Fibroblast of skin of abdomen (primary cell): Measurements from ENCODE around the gene SLC37A1.

Experiments used
- DNase-seq: peaks from one replicate; pipeline ENCODE4 v3.0.0-alpha.2; 2013

Gene SLC37A1

DNA sequence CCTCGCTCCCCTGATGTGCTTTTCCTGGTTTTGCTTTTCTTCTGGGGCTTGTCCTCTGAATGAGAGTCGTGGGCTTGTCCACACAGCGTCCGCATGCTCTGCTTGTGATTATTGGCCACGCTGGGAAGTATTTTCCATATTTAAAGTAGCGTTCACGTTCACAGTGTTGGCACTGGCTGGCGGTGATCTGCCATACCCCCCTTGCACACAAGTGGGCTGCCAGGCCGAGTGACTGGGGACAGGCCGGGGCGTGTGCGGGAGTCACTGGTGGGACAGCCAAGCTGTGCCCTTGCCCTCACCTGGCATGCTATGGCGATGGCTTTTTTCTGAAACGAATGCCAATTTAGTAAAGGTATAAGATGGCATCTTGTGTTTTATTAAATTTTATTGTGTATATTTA lies 32.8 kb downstream of the SLC37A1 start:
- no peak for DNase-seq

DNA sequence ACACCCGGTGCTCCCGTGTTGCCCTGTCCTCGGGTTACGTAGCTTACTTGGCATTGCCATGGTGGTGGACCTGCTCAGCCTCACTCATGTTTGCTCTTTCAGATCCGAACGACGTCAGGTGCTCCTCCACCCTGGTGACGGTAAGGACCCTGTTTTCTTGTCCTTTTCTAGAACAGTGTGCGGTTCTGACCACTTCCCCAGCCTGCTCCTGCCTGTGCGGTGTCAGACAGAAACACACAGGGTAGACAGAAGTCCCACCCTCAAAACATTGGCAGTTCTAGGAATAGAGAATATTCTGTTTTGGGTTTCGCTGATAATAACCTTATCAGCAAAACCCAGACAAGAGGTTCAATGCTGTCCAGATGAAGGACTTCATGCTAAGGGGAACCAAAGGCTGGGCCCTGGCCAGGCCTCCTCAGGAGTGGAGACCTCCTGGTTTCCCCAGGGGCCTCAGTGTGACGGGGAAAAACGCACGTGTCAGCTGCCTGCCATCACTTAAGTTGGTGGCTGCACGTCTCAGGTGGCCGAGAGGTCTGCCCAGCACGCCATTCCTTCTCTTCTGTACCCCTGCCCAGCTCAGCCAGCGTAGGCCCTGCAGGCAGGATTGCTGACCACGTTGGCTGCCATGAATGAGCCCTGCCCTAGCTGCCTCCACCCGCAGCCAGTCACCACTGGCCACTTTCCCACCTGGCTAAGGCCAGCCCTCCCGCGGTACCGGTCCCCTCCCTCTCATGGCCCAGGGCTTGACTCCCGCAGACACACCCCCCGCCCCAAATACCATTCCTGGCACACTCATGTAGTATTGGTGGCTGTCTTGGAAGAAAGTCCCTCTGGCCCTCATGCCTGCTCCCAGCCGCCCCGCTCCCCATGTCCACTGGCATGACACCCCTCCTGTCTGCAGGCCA lies 33.6 kb downstream of the SLC37A1 start:
- no peak for DNase-seq

DNA sequence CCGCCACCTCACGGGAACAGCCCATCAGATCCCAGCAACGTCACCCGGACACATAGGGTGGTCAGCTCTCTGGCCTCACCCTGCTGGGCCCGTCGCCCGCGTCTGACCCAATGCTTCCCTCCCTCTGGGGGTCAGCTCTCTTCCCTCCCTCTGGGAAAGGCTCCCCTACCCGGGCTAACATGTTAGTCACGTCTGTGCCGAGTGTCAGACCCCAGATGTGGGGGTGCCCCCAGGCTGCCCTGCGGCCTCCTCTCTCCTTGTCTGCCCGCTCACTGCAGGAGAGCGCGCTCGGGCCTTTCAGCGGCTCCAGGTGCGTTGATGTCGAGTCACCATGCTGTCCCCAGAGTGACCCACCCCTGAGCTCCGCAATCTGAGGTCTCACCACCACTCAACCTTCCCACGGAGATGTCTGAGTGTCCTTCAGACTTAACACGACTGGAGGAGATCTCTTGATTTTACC lies 34.3 kb downstream of the SLC37A1 start:
- no peak for DNase-seq

DNA sequence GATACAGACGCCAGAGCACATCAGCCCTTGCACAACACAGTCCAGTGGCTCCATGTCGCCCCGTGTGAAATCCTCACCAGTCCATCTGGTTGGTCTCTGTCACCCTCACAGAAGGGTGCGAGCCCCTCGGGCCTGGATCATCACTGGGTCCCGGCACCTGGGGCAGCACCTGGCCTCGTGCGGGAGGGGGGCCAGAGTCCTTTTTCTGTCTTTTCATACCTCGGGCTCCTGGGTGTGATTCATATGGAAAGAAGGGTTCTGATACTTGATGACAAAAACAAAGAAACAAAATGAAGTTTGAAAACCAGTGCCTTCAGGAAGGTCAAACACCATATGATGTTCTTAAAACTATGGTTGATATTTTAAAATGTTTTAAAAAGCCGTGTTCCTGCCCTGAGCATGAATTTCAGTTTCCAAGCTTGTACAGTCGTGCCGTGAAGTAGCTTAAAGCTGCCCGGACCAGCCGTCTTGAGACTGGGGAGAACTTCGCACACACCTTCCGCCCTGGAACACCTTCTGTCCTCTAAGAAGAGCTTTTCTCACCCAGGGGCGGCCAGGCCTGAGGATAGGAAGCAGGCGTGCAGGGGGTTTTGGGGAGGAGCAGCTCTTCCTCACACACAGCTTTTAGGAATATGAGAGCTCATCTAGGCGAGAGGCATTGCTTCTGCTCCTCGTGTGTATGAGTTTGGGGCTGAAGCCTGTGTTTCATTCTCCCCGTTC lies 35.2 kb downstream of the SLC37A1 start:
- no peak for DNase-seq

DNA sequence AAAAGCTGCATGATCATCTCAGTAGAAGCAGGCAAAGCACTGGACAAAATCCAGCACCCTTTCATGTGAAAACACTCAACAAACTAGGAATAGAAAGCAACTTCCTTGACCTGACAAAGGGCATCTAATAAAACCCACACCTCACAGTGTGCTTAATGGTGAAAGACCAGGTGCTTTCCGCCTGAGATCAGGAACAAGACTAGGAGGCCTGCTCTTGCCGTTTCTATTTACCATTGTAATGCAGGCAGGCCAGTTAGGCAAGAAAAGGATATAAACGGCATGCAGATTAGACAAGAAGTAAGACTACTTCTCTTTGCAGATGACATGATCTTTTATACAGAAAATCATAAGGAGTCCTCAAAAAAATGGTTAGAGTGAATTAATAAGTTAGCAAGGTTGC lies 37.2 kb downstream of the SLC37A1 start:
- DNase-seq = no peak

DNA sequence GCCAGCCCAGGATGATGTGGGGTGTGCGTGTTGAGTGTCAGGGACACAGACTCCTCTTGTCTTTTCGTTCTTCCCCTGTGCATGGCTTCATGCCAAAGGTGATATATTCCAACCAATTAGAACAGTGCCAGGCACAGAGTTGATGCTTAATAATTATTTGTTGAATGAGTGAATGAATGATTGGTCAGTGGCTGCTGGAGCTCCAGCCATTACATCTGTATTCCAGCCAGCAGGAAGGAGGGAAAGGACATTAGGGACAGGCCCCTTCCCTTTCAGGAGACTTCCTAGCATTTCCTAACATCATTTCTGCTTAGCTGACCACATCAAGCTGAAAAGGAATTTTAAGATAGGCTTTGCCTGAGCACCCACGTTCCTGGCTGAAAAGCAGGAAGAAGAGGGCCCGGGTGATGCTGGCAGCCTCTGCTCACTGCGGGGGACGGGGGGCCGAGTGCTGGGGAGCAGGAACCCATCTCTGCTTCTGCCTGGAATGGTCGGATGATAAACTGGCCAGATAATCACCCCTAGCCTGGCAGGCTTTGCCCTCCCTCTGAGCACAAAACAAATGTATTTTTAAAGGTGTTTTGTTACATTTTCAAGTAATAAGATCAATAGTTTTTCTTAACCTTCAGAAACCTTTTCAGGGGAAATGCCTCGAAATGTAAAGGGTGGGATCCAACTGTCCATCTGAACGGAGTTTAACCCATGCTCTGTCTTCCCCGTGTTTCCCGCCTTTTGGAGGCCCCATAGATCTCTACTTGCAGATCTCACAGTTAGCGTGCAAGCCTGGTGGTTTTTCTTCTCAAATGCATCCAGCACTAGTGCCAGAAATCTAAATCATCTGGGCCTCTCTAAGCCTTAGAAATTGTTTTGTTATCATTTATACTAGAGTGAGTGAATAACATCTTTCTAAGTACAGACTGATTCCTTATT lies 39.0 kb downstream of the SLC37A1 start:
- no peak for DNase-seq

DNA sequence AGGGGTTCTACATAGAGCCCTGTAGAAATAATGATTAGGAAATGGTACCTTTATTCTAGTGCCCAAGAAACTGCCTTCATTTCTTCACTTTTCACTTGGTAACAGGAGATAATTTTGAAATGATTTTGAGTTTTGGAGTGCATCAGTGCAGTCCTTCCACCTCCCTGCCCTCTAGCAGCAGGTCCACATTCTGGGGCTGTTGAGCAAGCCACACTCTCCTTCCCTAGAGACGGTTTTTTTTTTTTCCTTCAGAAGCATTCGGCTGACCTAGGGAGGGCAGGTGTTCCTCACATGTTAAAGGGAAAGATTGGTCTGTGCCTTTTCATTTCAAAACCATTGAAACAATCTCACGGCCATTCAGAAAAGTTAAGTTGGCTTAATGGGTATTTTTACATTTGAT lies 39.8 kb downstream of the SLC37A1 start:
- no peak for DNase-seq

DNA sequence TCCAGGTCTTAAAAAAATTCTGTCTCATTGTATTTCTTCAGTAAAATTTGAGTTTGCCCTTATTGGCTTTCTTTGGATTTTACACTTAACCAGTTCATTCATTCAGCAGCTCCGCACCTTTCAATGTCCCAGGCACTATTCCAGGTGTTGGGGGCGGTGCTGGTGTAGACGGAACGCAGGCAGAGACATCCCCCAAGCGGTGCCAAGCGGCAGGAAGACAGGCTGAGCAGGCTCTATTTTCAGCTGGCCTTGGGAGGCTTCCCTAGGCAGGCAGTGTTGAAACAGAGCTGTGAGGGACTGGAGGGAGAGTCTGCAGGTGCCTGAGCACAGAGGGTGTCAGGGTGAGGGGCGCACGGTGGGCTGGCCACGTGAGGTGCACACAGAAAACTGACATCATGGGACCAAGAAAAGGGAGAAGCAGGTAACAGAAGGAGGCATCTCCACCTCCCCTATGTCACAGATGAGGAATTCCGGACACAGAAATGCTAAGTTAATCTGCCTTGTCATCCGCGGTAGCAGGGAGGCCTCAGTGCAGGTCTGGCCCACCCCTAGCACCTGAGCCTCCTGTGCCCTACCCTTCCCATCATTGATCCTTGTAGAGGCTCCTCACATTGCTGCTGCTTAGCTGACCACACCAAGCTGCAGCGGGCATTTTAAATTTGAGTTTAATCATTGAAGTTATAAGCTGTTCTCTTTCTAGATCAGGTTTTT lies 40.8 kb downstream of the SLC37A1 start:
- DNase-seq = no peak

DNA sequence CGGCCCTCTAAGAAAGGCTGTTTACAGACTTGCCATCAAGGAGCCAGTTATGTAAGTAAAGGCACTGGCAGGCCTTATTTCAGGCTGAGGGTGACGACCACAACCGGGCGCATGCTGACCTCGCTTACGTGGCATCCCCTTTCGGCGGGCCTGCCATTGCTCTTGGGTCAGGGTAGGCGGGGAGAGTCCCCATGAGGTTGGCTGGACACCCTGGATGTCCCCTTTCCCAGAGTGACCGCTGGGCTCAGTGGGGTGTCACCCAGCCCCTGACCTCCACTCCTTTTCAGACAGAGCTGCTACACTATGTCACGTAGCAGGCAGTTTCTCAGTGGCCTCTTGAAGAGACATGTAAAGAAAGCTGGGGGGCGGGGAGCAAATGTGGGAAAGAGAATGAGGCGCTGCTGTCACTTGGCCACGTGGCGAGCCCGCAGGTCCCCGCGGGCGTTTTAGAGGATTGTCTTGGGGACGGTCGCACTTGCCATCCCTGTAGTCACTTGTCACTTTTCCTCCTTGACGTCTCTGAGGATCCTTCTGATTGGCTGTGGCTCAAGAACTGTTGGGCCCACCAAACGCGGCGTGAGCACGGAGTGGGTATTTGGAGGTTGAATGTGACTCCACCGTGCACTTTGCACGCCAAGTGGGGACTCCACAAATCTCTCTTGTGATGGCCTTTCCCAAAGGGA lies 42.2 kb downstream of the SLC37A1 start:
- no peak for DNase-seq

DNA sequence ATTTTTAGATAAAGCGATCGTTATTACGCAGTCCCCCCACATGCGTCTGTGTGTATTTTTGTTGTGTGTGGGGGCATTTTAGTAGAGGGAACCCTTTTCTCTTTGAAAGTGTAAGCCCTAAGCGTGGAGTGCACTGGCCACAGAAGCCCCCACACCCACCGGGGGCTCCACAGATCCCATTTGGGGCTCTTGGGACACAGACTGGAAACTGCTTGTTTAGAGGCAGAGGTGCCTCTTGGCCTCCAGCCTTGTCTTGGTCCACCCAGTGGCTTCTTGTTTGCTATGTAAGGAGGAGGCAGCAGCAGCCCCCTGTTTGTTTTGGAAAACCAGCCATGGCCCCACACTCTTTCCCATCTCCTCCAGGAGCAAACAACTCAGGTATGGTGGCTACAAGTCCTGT lies 42.8 kb downstream of the SLC37A1 start:
- no peak for DNase-seq

DNA sequence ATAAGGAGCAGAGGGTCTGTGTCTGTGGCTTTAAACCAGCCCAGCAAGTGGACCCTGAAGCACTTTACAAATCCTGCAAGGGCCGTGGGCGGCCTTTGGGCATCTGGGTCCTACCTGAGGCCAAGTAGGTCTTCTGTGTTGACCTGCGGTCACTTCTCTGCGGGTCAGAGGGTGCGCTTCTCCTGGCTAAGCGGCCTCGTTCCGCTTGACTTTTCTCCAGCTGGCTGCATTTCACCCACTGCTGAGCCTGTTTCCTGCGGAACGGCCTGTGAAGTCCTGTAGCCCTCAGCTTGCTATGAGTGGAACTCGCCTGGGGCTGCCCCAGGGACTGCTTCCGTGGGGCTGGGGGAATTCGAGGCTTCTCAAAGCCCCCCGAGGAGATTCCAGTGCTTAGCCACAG lies 43.3 kb downstream of the SLC37A1 start:
- no peak for DNase-seq

DNA sequence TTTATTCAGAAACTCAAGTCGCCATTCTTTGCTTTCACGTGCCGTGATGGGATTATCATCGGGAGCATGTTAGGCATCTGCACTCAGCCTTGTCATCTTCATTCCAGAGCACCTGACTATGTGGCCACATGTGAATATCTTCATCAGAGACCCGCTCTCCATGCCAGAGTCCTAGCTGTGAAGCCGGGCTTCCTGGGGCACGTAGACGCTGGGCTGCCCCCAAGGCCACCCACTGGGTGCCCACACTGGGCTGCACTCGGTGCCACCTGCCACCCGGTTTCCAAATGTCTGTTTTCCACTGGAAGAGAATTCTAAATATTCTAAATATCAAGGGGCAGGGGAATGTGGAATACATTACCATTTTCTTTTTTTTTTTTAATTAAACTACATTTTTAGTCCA lies 43.8 kb downstream of the SLC37A1 start:
- no peak for DNase-seq

DNA sequence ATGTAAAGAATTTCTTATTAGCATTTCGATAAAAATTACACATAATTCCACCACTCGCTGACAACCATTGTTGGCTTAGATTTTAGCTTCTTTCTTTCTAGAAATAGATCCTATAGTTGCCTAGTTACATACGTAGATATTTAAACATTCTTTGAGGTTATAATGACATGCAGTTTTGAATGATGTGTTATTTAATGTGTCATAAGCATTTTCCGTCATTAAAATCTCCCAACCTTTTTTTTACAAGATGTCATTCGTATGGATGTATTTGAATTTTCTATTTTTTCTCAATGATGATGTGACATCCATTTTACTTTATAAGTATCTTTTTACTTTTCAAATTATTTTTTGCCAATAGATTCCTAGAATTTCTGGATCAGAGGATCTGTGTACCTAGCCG lies 44.7 kb downstream of the SLC37A1 start:
- DNase-seq = no peak

- no peak for DNase-seq
Measured at GRCh38 chr21:42558846-42559245, 45.2 kb downstream of the SLC37A1 start.

GRCh38 chr21:42559326-42559725 lies 45.7 kb downstream of the SLC37A1 start:
- no peak for DNase-seq

DNA sequence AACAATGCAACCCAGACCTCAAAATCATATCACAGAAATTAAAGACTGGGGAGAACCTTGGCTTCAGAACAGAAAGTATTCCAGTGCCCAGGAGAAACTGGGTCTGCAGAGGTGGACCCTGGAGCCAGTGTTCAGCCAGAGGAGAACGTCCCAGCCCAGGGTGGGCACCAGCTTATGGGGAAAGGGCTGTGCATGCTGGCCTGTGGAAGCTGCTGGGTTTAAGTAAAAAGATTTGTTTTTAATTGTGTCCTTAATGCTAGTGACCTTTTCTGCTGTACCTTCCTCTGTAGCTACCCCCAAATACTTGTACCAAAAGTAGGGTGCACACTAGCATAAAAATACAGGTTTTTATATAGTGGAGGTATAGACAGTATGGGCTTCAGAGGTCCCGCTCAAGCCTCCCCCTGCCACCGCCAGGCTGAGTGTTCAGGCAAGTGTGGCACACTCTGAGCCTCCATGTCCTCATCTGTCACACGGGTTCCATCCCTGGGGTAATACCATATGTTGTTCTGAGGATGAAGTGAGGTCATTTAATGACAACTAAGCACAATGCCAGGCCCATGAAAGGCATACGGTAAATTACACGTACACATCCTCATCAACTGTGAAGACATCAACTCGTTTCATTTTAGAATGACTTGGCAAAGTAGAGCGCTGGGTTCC lies 47.0 kb downstream of the SLC37A1 start:
- no peak for DNase-seq

DNA sequence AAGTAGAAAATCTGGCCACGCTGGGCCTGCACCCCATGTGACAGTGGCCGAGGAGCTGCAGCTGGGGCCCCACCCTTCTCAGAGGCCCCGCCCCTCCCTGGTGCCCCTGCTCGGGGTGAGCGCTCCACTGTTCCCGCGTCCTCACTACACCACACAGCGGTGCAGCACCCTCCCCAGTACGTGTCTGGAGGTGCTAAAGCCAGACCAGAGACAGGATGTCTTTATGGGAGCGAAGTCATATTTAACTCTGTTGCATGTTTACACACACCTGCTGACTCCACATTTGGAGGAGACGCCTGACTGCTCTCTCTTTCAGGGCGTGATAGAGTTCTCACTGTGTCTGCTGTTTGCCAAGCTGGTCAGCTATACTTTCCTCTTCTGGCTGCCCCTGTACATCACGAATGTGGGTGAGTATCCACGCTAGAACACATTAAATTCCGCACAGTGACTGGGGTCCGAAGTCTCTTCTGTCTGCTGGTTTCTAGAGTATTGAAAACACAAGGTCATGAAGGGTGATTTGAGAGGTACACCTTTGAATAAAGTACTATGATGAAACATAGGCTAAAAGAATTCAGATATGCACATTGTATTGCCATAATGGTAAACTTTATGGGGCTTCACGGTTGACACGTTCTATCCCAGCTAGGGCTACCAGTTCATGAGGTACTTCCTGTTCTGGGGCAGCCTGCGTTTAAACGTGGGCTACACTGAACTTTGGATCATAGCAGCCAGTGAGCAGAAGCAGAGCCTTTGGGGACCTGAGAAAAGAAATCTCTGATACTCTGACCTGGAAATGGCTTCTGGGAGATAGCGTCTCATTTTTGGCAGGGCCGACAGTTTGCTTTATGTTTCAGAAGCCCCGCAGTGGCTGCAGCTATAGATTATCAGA lies 48.4 kb downstream of the SLC37A1 start:
- no peak for DNase-seq

DNA sequence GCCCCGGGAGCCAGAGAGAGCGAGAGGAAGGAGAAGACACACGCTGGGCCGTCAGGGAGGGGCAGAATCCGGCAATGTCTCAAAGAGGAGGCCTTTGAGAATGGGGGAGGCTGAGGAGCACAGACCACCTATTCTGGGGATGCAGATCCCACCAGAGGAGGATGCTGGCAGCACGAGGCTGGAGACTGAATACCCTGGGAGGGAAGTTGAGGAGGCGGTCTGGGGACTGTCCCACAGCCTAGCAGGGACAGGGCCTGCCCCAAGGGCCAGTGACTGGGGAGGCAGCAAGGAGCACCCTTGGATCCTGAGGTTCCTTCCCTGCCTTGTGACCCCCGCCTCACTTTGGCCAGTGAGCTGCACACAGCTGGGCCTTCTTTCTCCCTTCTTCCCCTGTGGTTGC lies 49.2 kb downstream of the SLC37A1 start:
- no peak for DNase-seq

- DNase-seq = no peak
Measured at GRCh38 chr21:42563261-42563660, 49.6 kb downstream of the SLC37A1 start.

DNA sequence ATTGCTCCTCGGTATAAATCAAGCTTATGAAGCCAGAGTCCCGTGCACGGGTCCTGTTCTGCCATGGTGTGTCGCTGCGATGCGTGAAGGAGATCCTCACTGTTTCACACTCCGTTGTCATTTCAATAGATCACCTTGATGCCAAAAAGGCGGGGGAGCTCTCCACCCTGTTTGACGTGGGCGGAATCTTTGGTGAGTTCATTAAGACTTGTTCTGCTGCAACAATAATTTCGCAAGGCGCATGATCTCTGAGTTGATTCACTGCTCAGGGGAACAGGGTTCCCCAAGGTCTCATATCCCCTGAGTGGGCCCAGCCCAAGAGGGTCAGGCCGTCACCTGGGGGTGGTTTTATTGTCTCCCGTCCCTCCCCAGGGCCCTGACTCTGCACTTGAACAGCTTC lies 50.0 kb downstream of the SLC37A1 start:
- DNase-seq = no peak
